ENCODE results near the gene PRKAG3. TPM values are rescaled to one million over a fixed set of nuclear protein-coding genes. Genes with fewer than 3 reads are reported as not detected.

The PRKAG3 gene
- total RNA-seq, 1 experiment from 2014 or later: not detected

- ChIA-PET CTCF (interaction anchor here (0.6 to 4.1 kb wide), 7 partner anchors 15 to 211 kb away, joined by 3 to 65 read pairs (median 5); partner anchors contain the start of gene CDK5R2), POLR2A (ENCODE audit: unreplicated experiment) (interaction anchor here (0.6 kb wide), 1 partner anchor 25 kb away, joined by 3 read pairs; no protein-coding TSS in a partner anchor)
- TF ChIP-seq EZH2 (IDR thresholded peaks at IDR 0.05; ENCODE audit: low read depth): no peak
- no peak for TF ChIP-seq CTCF (conservative IDR thresholded peaks at IDR 0.05)
These were observed 44.2 kb upstream of the PRKAG3 start for GRCh38 chr2:218875692-218876246.

GRCh38 chr2:218873359-218874194, 42.0 kb upstream of the PRKAG3 start:
- no TSS peak for BruUV-seq (replicated peaks)
- no peak for DNase-seq
- ChIA-PET CTCF (interaction anchor here (4.1 kb wide), 1 partner anchor 24 kb away, joined by 65 read pairs; no protein-coding TSS in a partner anchor), POLR2A (ENCODE audit: unreplicated experiment) (interaction anchor here (0.6 kb wide), 1 partner anchor 115 kb away, joined by 4 read pairs; no protein-coding TSS in a partner anchor)
- no peak overlapping the region for H2AFZ ChIP-seq
- no peaks in the 10 kb centered on the region for H3K36me3 ChIP-seq (ENCODE audit: low read depth)
- TF ChIP-seq EZH2 (IDR thresholded peaks at IDR 0.05; ENCODE audit: low read depth): no peak
- TF ChIP-seq CTCF (conservative IDR thresholded peaks at IDR 0.05): no peak
- no peaks in the 10 kb centered on the region for H3K9me3 ChIP-seq (ENCODE audit: insufficient read depth, low read depth)
- intact Hi-C loops (cut with micrococcal nuclease; ENCODE audit: unreplicated experiment): no loop called here
- no peaks in the 10 kb centered on the region for H4K20me1 ChIP-seq (ENCODE audit: insufficient read depth)
- H3K79me2 ChIP-seq (ENCODE audit: low read depth): no peaks in the 10 kb centered on the region
- H3K27me3 ChIP-seq (ENCODE audit: insufficient read depth, low read depth): no peaks in the 10 kb centered on the region
- no peaks in the 10 kb centered on the region for H3K4me1 ChIP-seq (replicated peaks; ENCODE audit: insufficient read depth)
- H3K4me3 ChIP-seq: no peak overlapping the region
- no peak overlapping the region for H3K27ac ChIP-seq
- H3F3A ChIP-seq (ENCODE audit: insufficient read depth, low read depth): peaks cover 11% of the 10 kb centered on the region; the same call in 1 of the 2 replicates
- H3K9me2 ChIP-seq (ENCODE audit: insufficient read depth): no peaks in the 10 kb centered on the region
- no peak overlapping the region for H3K4me2 ChIP-seq

More at GRCh38 chr2:218875692-218876246, 44.2 kb upstream of the PRKAG3 start:
- H3K27me3 ChIP-seq (ENCODE audit: insufficient read depth, low read depth): no peaks in the 10 kb centered on the region
- no TSS peak for BruUV-seq (replicated peaks)
- no peak overlapping the region for H3K4me2 ChIP-seq
- no peak for DNase-seq
- intact Hi-C loops (cut with micrococcal nuclease; ENCODE audit: unreplicated experiment): loop anchor here (1.0 to 5.0 kb wide), 3 partner anchors 23 to 127 kb away; no protein-coding TSS in a partner anchor
- H4K20me1 ChIP-seq (ENCODE audit: insufficient read depth): no peaks in the 10 kb centered on the region
- no peaks in the 10 kb centered on the region for H3K9me2 ChIP-seq (ENCODE audit: insufficient read depth)
- H2AFZ ChIP-seq: no peak overlapping the region
- H3K36me3 ChIP-seq (ENCODE audit: low read depth): no peaks in the 10 kb centered on the region
- no peaks in the 10 kb centered on the region for H3K9me3 ChIP-seq (ENCODE audit: insufficient read depth, low read depth)
- no peak overlapping the region for H3K4me3 ChIP-seq
- peaks cover 11% of the 10 kb centered on the region; the same call in 1 of the 2 replicates for H3F3A ChIP-seq (ENCODE audit: insufficient read depth, low read depth)
- H3K27ac ChIP-seq: no peak overlapping the region
- no peaks in the 10 kb centered on the region for H3K79me2 ChIP-seq (ENCODE audit: low read depth)
- H3K4me1 ChIP-seq (replicated peaks; ENCODE audit: insufficient read depth): 0 out of 2 replicates have a peak, but pooled peaks cover 4% of the 10 kb centered on the region

GRCh38 chr2:218872645-218873358, 41.2 kb upstream of the PRKAG3 start:
- no TSS peak for BruUV-seq (replicated peaks)
- H3K27me3 ChIP-seq (ENCODE audit: insufficient read depth, low read depth): no peaks in the 10 kb centered on the region
- intact Hi-C loops (cut with micrococcal nuclease; ENCODE audit: unreplicated experiment): no loop called here
- no peaks in the 10 kb centered on the region for H3K9me2 ChIP-seq (ENCODE audit: insufficient read depth)
- no peak overlapping the region for H3K27ac ChIP-seq
- no peak overlapping the region for H3K4me3 ChIP-seq
- H3K36me3 ChIP-seq (ENCODE audit: low read depth): no peaks in the 10 kb centered on the region
- peaks cover 11% of the 10 kb centered on the region; the same call in 1 of the 2 replicates for H3F3A ChIP-seq (ENCODE audit: insufficient read depth, low read depth)
- CTCF ChIA-PET: no interaction called here
- no peak overlapping the region for H3K4me2 ChIP-seq
- H4K20me1 ChIP-seq (ENCODE audit: insufficient read depth): no peaks in the 10 kb centered on the region
- H3K4me1 ChIP-seq (replicated peaks; ENCODE audit: insufficient read depth): no peaks in the 10 kb centered on the region
- POLR2A ChIA-PET (ENCODE audit: unreplicated experiment): no interaction called here
- H3K79me2 ChIP-seq (ENCODE audit: low read depth): no peaks in the 10 kb centered on the region
- DNase-seq: no peak
- no peak for TF ChIP-seq EZH2 (IDR thresholded peaks at IDR 0.05; ENCODE audit: low read depth)
- no peak for TF ChIP-seq CTCF (conservative IDR thresholded peaks at IDR 0.05)
- H2AFZ ChIP-seq: no peak overlapping the region
- H3K9me3 ChIP-seq (ENCODE audit: insufficient read depth, low read depth): no peaks in the 10 kb centered on the region
